Upper lobe of left lung (tissue), 6 donors: ENCODE data around the gene ATG4B. TPM values are rescaled to one million over a fixed set of nuclear protein-coding genes. Genes with fewer than 3 reads are reported as not detected.

Experiments
- ATAC-seq, 2 donors: fragments of 200-7000 bp; cut with Tn5 transposase; one replicate each; pipeline ENCODE4 v1.9.1; 2022; ENCODE audit warnings: mild to moderate bottlenecking in 2 of 2, moderate library complexity in 2 of 2; ENCODE audit not compliant: low FRiP score in 2 of 2
- DNase-seq, 2 donors: peaks; one replicate each; pipeline ENCODE4 v3.0.0-alpha.2; 2019 to 2020
- H3K27ac ChIP-seq, 4 donors: fragments of 200-600 bp; sonication (generic); one replicate each; pipeline ENCODE4 v1.5.1; 2016 to 2019
- H3K27me3 ChIP-seq, 4 donors: fragments of 200-600 bp; sonication (generic); one replicate each; pipeline ENCODE4 v1.5.1; 2017 to 2019
- H3K36me3 ChIP-seq, 4 donors: fragments of 200-600 bp; sonication (generic); one replicate each; pipeline ENCODE4 v1.5.1; 2016 to 2019
- H3K4me1 ChIP-seq, 4 donors: fragments of 200-600 bp; sonication (generic); one replicate each; pipeline ENCODE4 v1.5.1; 2018 to 2019
- H3K4me3 ChIP-seq, 4 donors: fragments of 200-600 bp; sonication (generic); one replicate each; pipeline ENCODE4 v1.5.1; 2017 to 2019; ENCODE audit warnings: mild to moderate bottlenecking in 2 of 4, moderate library complexity in 1 of 4
- H3K9me3 ChIP-seq, 4 donors: fragments of 200-600 bp; sonication (generic); one replicate each; pipeline ENCODE4 v1.5.1; 2018 to 2019
- EP300 ChIP-seq, 4 donors: sonication (generic); formaldehyde crosslinking; IDR thresholded peaks; one replicate each; pipeline ENCODE4 v1.5.1; 2017; ENCODE audit warnings: antibody characterized with exemption in 4 of 4, control low read depth in 2 of 4
- POLR2A ChIP-seq, 4 donors: fragments of 450-650 bp; IDR thresholded peaks; one replicate each; pipeline ENCODE4 v1.5.1; 2016 to 2017; ENCODE audit warnings: antibody characterized with exemption in 4 of 4, mild to moderate bottlenecking in 2 of 4
- POLR2AphosphoS5 ChIP-seq, 2 donors: sonication (generic); formaldehyde crosslinking; IDR thresholded peaks; one replicate each; pipeline ENCODE4 v1.5.1; 2017; ENCODE audit warnings: antibody characterized with exemption in 2 of 2
- WGBS, 2 donors: methylation state at CpG; one replicate each; pipeline ENCODE4 v1.1.5; 2017 to 2018; 5-methylcytosine and 5-hydroxymethylcytosine counted together
- total RNA-seq, 6 donors: library from RNA; depleted of rRNA in 4 of 6; stranded (reverse); fragments of >200 nt in 4 of 6; gene quantifications; one replicate each; pipeline versions ENCODE4 v1.1.0 to v1.2.1, GENCODE V29; 2016 to 2021
- TF ChIP-seq, protein P1 (sequence below), 6 experiments: fragments of 450-650 bp in 4 of 6; fragments of 200-600 bp in 2 of 6; sonication (generic) in 2 of 6; IDR thresholded peaks; one replicate each; pipeline ENCODE4 v1.5.1; 2016 to 2019; ENCODE audit warnings: antibody characterized with exemption in 6 of 6
- donor health status: DM: no; HTN: no; CAD: no; lungs with moderate emphysema.
- donor health status: DM: no; HTN: yes; CAD: no; lungs with severe emphysema.

ATG4B gene
- total RNA-seq, 6 donors from 2014 or later = 53.1 to 213 (median 68.1) TPM

DNA sequence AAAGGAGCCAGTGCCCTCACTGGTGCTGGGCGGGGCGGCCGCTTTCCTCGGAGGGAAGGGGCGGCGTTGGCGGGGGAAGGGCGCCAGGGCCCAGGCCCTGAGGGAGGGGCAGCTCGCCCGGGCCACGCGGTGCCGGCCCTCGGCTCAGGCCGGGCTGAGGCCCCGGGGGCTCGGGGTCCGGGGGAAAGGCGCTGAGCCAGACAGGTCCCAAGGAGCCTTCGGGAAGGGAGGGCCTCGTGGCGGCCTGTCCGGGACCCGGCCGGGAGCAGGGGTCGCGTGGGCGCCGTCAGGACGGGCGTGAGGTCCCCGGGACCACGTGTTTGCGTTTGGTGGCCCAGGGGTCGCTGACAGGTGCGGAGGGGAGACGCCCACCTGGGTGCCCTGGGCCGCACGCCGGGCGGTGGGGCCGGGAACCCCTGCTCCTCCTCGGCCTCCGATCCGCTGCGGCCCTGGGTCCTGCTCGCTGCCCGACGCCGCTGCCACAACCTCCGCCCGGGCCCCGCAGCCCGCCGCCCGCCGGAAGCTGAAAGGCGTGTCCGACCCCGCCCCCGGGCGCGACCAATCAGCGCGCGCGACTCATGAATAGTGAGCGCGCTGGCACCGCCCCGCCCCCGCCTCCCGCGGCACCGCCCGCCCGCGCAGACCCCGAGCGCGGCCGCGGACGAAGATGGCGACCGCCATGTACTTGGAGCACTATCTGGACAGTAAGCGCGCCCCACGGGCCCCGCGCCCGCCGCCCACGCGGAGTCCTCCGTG, 64.1 kb downstream of the ATG4B start, which contains the start of gene ING5:
Gene ING5 (plus strand): TSS at position 641 of the 756 bp plus-strand sequence. CDS start 27 bp downstream, at position 668.
- WGBS, 2 donors = 0 to 2% methylated on average over 7 of the region's 96 CpGs
- peak; percentile 97 to 100 for DNase-seq
- TF ChIP-seq EP300 (IDR thresholded peaks at IDR 0.05) (no peak), POLR2AphosphoS5 (IDR thresholded peaks at IDR 0.05) (peak; percentile 36 to 40), POLR2A (IDR thresholded peaks at IDR 0.05) (peak in 3 of 4 donors; percentile 35 to 88 (median 84))
- TF ChIP-seq, protein P1, sequence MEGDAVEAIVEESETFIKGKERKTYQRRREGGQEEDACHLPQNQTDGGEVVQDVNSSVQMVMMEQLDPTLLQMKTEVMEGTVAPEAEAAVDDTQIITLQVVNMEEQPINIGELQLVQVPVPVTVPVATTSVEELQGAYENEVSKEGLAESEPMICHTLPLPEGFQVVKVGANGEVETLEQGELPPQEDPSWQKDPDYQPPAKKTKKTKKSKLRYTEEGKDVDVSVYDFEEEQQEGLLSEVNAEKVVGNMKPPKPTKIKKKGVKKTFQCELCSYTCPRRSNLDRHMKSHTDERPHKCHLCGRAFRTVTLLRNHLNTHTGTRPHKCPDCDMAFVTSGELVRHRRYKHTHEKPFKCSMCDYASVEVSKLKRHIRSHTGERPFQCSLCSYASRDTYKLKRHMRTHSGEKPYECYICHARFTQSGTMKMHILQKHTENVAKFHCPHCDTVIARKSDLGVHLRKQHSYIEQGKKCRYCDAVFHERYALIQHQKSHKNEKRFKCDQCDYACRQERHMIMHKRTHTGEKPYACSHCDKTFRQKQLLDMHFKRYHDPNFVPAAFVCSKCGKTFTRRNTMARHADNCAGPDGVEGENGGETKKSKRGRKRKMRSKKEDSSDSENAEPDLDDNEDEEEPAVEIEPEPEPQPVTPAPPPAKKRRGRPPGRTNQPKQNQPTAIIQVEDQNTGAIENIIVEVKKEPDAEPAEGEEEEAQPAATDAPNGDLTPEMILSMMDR (IDR thresholded peaks at IDR 0.05) = peak in 3 of 6 experiments; percentile 30 to 60 (median 54)

GRCh38 chr2:241702155-241703031, 64.9 kb downstream of the ATG4B start:
- TF ChIP-seq, protein P1 (IDR thresholded peaks at IDR 0.05) = peak; percentile 25 to 71 (median 47)
- TF ChIP-seq EP300 (IDR thresholded peaks at IDR 0.05) = no peak
- Histone ChIP-seq H3K27me3 (no peaks in the 10 kb centered on the region), H3K36me3 (peaks cover 0 to 25% (median 16%) of the 10 kb centered on the region in 4 donors), H3K4me1 (peaks cover 11 to 26% (median 19%) of the 10 kb centered on the region in 4 donors), H3K27ac (peak overlapping the region; percentile 87 to 95 (median 93)), H3K9me3 (no peaks in the 10 kb centered on the region), H3K4me3 (peak overlapping the region; percentile 81 to 98 (median 96))
- WGBS, 2 donors = 0 to 3% methylated on average over 5 to 14 of the region's 98 CpGs
- ATAC-seq (peak; percentile 94), DNase-seq (peak; percentile 89 to 96)

More for the DNA sequence above, 64.1 kb downstream of the ATG4B start, which contains the start of gene ING5:
- Histone ChIP-seq H3K27ac (peak within 1 kb of the TSS; percentile 87 to 95 (median 93)), H3K36me3 (peaks cover 0 to 17% (median 11%) of the 10 kb centered on the region in 4 donors), H3K4me1 (peaks cover 11 to 26% (median 19%) of the 10 kb centered on the region in 4 donors), H3K9me3 (no peaks in the 10 kb centered on the region), H3K4me3 (peak within 1 kb of the TSS; percentile 81 to 98 (median 96)), H3K27me3 (no peaks in the 10 kb centered on the region)
- peak; percentile 93 to 94 for ATAC-seq

- Histone ChIP-seq H3K27ac (peak overlapping the region; percentile 55 to 94 (median 90)), H3K4me1 (peaks cover 11 to 26% (median 19%) of the 10 kb centered on the region in 4 donors), H3K9me3 (no peaks in the 10 kb centered on the region), H3K4me3 (peak overlapping the region; percentile 81 to 98 (median 96)), H3K36me3 (peaks cover 0 to 32% (median 20%) of the 10 kb centered on the region in 4 donors), H3K27me3 (no peaks in the 10 kb centered on the region)
- 43 to 64% methylated on average over 9 to 11 of the region's 11 CpGs for WGBS, 2 donors
- ATAC-seq (peak in 1 of 2 donors; percentile 16), DNase-seq (no peak)
- TF ChIP-seq, protein P1 (IDR thresholded peaks at IDR 0.05) = no peak
- no peak for TF ChIP-seq POLR2AphosphoS5 (IDR thresholded peaks at IDR 0.05)
- no peak for TF ChIP-seq EP300 (IDR thresholded peaks at IDR 0.05)
- TF ChIP-seq POLR2A (IDR thresholded peaks at IDR 0.05) = no peak
These were observed 65.6 kb downstream of the ATG4B start for GRCh38 chr2:241703032-241703604.

DNA sequence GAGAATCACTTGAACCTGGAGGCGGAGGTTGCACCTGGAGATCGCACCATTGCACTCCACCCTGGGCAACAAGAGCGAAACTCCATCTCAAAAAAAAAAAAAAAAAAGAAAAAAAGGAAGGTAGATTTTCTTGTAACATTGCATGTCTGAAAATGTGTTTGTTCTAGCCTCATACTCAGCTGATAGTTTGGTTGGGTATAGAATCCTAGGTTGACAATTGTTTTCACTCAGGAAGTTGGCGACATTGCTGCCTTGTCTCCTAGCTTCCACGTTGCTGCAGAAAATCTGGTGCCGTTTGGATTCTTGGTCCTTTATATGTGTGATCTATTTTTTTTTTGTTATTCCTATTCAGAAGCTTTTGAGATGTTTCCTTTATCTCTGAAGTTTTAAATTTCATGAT, 69.0 kb downstream of the ATG4B start:
- no peak for ATAC-seq
- Histone ChIP-seq H3K27ac (no peak overlapping the region), H3K27me3 (no peaks in the 10 kb centered on the region), H3K4me1 (peaks cover 6 to 15% (median 10%) of the 10 kb centered on the region in 4 donors), H3K36me3 (peaks cover 13 to 65% (median 49%) of the 10 kb centered on the region in 4 donors), H3K4me3 (no peak overlapping the region), H3K9me3 (no peaks in the 10 kb centered on the region)
- 96 to 99% methylated on average over 6 of the region's 6 CpGs for whole genome bisulfite sequencing, 2 donors
- no peak for DNase-seq
- TF ChIP-seq, protein P1 (IDR thresholded peaks at IDR 0.05) = no peak
- TF ChIP-seq POLR2AphosphoS5 (IDR thresholded peaks at IDR 0.05) (no peak), POLR2A (IDR thresholded peaks at IDR 0.05) (no peak), EP300 (IDR thresholded peaks at IDR 0.05) (no peak)
